Measurements from ENCODE around the gene DENND1B. TPM values are rescaled to one million over a fixed set of nuclear protein-coding genes. Genes with fewer than 3 reads are reported as not detected.

The DENND1B gene
- total RNA-seq, 1 experiment from 2014 or later: 28.2 TPM

DNA sequence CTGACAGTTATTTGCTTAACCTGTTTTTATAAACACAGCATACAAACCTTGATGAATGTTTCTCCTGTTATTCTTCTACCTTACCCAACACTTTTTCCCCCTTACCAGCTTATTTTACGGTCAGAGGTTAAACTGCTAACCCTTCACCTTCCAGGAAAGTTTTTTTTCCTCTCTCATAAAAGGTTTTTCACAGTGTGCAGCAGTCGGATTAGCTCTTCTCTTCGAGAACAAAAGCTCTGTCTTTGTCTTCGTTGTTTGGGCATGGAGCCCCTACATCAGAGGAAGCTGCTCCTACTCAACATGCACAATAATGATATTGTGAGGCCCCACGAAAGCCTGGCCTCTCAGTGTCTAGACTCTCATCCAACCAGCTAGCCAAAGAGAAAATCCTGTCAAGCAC is 42.0 kb downstream of the DENND1B start:
- no peaks in the 10 kb centered on the region for H3K36me3 Mint-ChIP-seq (ENCODE audit: insufficient read depth, unreplicated experiment)
- H3K4me1 Mint-ChIP-seq (ENCODE audit: low read depth, unreplicated experiment): peaks cover 9% of the 10 kb centered on the region
- CTCF ChIA-PET: no interaction called here
- no peak overlapping the region for H3K27ac Mint-ChIP-seq (ENCODE audit: unreplicated experiment)
- DNase-seq: no peak
- BruUV-seq (replicated peaks): no TSS peak
- intact Hi-C loops (cut with micrococcal nuclease; ENCODE audit: unreplicated experiment): loop anchor here (10.0 kb wide), 1 partner anchor 1741 kb away; no protein-coding TSS in a partner anchor
- no peak overlapping the region for H3K4me3 Mint-ChIP-seq (ENCODE audit: low read depth, unreplicated experiment)
- no peaks in the 10 kb centered on the region for H3K27me3 Mint-ChIP-seq (ENCODE audit: unreplicated experiment)
- TF ChIP-seq, protein P1, sequence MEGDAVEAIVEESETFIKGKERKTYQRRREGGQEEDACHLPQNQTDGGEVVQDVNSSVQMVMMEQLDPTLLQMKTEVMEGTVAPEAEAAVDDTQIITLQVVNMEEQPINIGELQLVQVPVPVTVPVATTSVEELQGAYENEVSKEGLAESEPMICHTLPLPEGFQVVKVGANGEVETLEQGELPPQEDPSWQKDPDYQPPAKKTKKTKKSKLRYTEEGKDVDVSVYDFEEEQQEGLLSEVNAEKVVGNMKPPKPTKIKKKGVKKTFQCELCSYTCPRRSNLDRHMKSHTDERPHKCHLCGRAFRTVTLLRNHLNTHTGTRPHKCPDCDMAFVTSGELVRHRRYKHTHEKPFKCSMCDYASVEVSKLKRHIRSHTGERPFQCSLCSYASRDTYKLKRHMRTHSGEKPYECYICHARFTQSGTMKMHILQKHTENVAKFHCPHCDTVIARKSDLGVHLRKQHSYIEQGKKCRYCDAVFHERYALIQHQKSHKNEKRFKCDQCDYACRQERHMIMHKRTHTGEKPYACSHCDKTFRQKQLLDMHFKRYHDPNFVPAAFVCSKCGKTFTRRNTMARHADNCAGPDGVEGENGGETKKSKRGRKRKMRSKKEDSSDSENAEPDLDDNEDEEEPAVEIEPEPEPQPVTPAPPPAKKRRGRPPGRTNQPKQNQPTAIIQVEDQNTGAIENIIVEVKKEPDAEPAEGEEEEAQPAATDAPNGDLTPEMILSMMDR (IDR thresholded peaks at IDR 0.05; ENCODE audit: unreplicated experiment): no peak
- peaks cover 7% of the 10 kb centered on the region for H3K9me3 Mint-ChIP-seq (ENCODE audit: low read depth, unreplicated experiment)

DNA sequence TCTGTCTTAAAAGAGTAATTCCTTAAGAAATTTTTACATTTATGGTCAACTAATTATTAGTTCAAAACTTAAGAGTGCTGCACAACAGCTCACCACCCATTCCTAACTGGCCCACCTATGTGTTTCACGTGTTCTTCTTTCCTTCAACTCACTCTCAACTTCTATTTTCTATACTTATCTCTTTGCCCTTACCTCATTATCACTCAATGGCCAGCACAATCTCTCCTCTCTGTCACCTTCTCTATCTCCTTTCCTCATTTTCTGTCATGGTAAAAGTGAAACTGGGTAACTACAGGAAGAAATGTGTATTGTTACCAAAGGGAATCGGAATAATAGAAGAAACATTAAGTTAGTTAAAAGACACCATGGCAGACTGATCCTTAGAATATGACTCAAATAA is 43.1 kb downstream of the DENND1B start:
- no peak overlapping the region for H3K4me3 Mint-ChIP-seq (ENCODE audit: low read depth, unreplicated experiment)
- CTCF ChIA-PET: no interaction called here
- TF ChIP-seq, protein P1 (IDR thresholded peaks at IDR 0.05; ENCODE audit: unreplicated experiment): no peak
- intact Hi-C loops (cut with micrococcal nuclease; ENCODE audit: unreplicated experiment): loop anchor here (10.0 kb wide), 1 partner anchor 1743 kb away; no protein-coding TSS in a partner anchor
- H3K36me3 Mint-ChIP-seq (ENCODE audit: insufficient read depth, unreplicated experiment): no peaks in the 10 kb centered on the region
- DNase-seq: no peak
- no peak overlapping the region for H3K27ac Mint-ChIP-seq (ENCODE audit: unreplicated experiment)
- peaks cover 10% of the 10 kb centered on the region for H3K9me3 Mint-ChIP-seq (ENCODE audit: low read depth, unreplicated experiment)
- H3K4me1 Mint-ChIP-seq (ENCODE audit: low read depth, unreplicated experiment): peaks cover 7% of the 10 kb centered on the region
- H3K27me3 Mint-ChIP-seq (ENCODE audit: unreplicated experiment): no peaks in the 10 kb centered on the region
- BruUV-seq (replicated peaks): no TSS peak

DNA sequence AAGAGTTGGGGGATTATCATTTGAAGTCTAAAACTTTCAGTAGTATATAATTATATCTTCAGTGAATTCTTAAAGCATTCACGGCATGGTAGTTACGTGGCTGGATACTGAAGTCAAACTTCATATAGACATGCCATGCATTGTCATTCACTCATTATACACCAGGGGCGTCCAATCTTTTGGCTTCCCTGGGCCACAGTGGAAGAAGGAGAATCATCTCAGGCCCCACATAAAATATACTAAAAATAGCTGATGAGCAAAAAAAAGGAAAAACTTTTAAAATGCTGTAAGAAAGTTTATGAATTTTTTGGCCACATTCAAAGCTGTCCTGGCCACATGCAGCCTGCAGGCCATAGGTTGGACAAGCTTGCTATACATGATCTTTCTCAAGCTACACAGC is 43.8 kb downstream of the DENND1B start:
- no peak overlapping the region for H3K4me3 Mint-ChIP-seq (ENCODE audit: low read depth, unreplicated experiment)
- CTCF ChIA-PET: no interaction called here
- no peak overlapping the region for H3K27ac Mint-ChIP-seq (ENCODE audit: unreplicated experiment)
- TF ChIP-seq, protein P1 (IDR thresholded peaks at IDR 0.05; ENCODE audit: unreplicated experiment): no peak
- intact Hi-C loops (cut with micrococcal nuclease; ENCODE audit: unreplicated experiment): loop anchor here (10.0 kb wide), 1 partner anchor 1743 kb away; no protein-coding TSS in a partner anchor
- no peak for DNase-seq
- H3K27me3 Mint-ChIP-seq (ENCODE audit: unreplicated experiment): no peaks in the 10 kb centered on the region
- no peaks in the 10 kb centered on the region for H3K36me3 Mint-ChIP-seq (ENCODE audit: insufficient read depth, unreplicated experiment)
- BruUV-seq (replicated peaks): no TSS peak
- peaks cover 10% of the 10 kb centered on the region for H3K9me3 Mint-ChIP-seq (ENCODE audit: low read depth, unreplicated experiment)
- no peaks in the 10 kb centered on the region for H3K4me1 Mint-ChIP-seq (ENCODE audit: low read depth, unreplicated experiment)

DNA sequence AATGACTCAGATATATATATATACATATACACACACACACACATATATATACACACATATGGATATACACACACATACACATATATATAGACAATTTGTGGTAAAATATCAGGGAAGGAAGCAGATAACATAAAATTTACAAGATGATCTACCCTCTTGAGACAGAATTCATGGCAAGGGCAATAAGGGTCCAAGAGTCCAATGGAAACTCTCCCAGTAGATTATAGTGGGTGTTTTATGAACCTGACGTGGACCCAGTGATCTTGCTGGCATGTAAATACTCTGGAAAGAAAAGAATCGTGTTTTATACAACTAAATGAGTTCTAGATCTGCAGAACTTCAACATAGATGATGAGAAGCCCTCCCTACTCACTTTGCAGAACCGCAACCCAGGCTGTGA is 49.3 kb downstream of the DENND1B start:
- intact Hi-C loops (cut with micrococcal nuclease; ENCODE audit: unreplicated experiment): no loop called here
- CTCF ChIA-PET: no interaction called here
- H3K27me3 Mint-ChIP-seq (ENCODE audit: unreplicated experiment): no peaks in the 10 kb centered on the region

More for the DNA sequence above, 49.3 kb downstream of the DENND1B start:
- BruUV-seq (replicated peaks): no TSS peak
- Mint-ChIP-seq H3K36me3 (ENCODE audit: insufficient read depth, unreplicated experiment) (no peaks in the 10 kb centered on the region), H3K4me1 (ENCODE audit: low read depth, unreplicated experiment) (no peaks in the 10 kb centered on the region), H3K27ac (ENCODE audit: unreplicated experiment) (no peak overlapping the region), H3K9me3 (ENCODE audit: low read depth, unreplicated experiment) (peaks cover 22% of the 10 kb centered on the region), H3K4me3 (ENCODE audit: low read depth, unreplicated experiment) (no peak overlapping the region)
- TF ChIP-seq, protein P1 (IDR thresholded peaks at IDR 0.05; ENCODE audit: unreplicated experiment): no peak
- DNase-seq: no peak

Measured in Calu3 (cell line).